ENCODE results near the gene SLC9A8. TPM values are rescaled to one million over a fixed set of nuclear protein-coding genes. Genes with fewer than 3 reads are reported as not detected.

The SLC9A8 gene
- total and polyA plus RNA-seq, 9 of the 15 experiments (the other 6 are each of a cell fraction or from before 2014, with no cell fraction given): 0.56 to 9.7 (median 5.0) TPM

DNA sequence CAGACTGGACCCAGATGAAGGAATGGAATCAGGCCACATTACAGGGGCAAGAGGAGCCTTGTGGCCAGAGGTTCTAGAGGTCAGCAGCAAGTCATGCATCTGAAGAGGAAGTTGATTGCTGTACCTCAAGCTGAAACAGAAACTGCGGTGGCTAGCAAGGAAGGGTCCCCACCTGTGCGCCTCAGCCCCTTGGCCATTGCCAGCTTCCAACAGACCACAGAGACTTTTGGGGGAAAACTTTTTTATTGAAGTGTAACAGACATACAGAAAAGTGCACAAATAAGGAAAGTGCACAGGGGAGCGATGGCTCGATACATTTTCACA, 26.8 kb upstream of the SLC9A8 start (continued):
- TF ChIP-seq, protein P1, sequence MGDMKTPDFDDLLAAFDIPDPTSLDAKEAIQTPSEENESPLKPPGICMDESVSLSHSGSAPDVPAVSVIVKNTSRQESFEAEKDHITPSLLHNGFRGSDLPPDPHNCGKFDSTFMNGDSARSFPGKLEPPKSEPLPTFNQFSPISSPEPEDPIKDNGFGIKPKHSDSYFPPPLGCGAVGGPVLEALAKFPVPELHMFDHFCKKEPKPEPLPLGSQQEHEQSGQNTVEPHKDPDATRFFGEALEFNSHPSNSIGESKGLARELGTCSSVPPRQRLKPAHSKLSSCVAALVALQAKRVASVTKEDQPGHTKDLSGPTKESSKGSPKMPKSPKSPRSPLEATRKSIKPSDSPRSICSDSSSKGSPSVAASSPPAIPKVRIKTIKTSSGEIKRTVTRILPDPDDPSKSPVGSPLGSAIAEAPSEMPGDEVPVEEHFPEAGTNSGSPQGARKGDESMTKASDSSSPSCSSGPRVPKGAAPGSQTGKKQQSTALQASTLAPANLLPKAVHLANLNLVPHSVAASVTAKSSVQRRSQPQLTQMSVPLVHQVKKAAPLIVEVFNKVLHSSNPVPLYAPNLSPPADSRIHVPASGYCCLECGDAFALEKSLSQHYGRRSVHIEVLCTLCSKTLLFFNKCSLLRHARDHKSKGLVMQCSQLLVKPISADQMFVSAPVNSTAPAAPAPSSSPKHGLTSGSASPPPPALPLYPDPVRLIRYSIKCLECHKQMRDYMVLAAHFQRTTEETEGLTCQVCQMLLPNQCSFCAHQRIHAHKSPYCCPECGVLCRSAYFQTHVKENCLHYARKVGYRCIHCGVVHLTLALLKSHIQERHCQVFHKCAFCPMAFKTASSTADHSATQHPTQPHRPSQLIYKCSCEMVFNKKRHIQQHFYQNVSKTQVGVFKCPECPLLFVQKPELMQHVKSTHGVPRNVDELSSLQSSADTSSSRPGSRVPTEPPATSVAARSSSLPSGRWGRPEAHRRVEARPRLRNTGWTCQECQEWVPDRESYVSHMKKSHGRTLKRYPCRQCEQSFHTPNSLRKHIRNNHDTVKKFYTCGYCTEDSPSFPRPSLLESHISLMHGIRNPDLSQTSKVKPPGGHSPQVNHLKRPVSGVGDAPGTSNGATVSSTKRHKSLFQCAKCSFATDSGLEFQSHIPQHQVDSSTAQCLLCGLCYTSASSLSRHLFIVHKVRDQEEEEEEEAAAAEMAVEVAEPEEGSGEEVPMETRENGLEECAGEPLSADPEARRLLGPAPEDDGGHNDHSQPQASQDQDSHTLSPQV (IDR thresholded peaks at IDR 0.05): peak; percentile 72
- TF ChIP-seq NONO (IDR thresholded peaks at IDR 0.05; ENCODE audit: low read depth in 2 of 2, low read length in 1 of 2): no peak
- TF ChIP-seq, protein P2, sequence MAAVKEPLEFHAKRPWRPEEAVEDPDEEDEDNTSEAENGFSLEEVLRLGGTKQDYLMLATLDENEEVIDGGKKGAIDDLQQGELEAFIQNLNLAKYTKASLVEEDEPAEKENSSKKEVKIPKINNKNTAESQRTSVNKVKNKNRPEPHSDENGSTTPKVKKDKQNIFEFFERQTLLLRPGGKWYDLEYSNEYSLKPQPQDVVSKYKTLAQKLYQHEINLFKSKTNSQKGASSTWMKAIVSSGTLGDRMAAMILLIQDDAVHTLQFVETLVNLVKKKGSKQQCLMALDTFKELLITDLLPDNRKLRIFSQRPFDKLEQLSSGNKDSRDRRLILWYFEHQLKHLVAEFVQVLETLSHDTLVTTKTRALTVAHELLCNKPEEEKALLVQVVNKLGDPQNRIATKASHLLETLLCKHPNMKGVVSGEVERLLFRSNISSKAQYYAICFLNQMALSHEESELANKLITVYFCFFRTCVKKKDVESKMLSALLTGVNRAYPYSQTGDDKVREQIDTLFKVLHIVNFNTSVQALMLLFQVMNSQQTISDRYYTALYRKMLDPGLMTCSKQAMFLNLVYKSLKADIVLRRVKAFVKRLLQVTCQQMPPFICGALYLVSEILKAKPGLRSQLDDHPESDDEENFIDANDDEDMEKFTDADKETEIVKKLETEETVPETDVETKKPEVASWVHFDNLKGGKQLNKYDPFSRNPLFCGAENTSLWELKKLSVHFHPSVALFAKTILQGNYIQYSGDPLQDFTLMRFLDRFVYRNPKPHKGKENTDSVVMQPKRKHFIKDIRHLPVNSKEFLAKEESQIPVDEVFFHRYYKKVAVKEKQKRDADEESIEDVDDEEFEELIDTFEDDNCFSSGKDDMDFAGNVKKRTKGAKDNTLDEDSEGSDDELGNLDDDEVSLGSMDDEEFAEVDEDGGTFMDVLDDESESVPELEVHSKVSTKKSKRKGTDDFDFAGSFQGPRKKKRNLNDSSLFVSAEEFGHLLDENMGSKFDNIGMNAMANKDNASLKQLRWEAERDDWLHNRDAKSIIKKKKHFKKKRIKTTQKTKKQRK (IDR thresholded peaks at IDR 0.05; ENCODE audit: borderline replicate concordance, low read depth, low read length): no peak
- no peak for TF ChIP-seq CAMTA2 (CRISPR knock-in tag; conservative IDR thresholded peaks at IDR 0.05)
- TF ChIP-seq, protein P3, sequence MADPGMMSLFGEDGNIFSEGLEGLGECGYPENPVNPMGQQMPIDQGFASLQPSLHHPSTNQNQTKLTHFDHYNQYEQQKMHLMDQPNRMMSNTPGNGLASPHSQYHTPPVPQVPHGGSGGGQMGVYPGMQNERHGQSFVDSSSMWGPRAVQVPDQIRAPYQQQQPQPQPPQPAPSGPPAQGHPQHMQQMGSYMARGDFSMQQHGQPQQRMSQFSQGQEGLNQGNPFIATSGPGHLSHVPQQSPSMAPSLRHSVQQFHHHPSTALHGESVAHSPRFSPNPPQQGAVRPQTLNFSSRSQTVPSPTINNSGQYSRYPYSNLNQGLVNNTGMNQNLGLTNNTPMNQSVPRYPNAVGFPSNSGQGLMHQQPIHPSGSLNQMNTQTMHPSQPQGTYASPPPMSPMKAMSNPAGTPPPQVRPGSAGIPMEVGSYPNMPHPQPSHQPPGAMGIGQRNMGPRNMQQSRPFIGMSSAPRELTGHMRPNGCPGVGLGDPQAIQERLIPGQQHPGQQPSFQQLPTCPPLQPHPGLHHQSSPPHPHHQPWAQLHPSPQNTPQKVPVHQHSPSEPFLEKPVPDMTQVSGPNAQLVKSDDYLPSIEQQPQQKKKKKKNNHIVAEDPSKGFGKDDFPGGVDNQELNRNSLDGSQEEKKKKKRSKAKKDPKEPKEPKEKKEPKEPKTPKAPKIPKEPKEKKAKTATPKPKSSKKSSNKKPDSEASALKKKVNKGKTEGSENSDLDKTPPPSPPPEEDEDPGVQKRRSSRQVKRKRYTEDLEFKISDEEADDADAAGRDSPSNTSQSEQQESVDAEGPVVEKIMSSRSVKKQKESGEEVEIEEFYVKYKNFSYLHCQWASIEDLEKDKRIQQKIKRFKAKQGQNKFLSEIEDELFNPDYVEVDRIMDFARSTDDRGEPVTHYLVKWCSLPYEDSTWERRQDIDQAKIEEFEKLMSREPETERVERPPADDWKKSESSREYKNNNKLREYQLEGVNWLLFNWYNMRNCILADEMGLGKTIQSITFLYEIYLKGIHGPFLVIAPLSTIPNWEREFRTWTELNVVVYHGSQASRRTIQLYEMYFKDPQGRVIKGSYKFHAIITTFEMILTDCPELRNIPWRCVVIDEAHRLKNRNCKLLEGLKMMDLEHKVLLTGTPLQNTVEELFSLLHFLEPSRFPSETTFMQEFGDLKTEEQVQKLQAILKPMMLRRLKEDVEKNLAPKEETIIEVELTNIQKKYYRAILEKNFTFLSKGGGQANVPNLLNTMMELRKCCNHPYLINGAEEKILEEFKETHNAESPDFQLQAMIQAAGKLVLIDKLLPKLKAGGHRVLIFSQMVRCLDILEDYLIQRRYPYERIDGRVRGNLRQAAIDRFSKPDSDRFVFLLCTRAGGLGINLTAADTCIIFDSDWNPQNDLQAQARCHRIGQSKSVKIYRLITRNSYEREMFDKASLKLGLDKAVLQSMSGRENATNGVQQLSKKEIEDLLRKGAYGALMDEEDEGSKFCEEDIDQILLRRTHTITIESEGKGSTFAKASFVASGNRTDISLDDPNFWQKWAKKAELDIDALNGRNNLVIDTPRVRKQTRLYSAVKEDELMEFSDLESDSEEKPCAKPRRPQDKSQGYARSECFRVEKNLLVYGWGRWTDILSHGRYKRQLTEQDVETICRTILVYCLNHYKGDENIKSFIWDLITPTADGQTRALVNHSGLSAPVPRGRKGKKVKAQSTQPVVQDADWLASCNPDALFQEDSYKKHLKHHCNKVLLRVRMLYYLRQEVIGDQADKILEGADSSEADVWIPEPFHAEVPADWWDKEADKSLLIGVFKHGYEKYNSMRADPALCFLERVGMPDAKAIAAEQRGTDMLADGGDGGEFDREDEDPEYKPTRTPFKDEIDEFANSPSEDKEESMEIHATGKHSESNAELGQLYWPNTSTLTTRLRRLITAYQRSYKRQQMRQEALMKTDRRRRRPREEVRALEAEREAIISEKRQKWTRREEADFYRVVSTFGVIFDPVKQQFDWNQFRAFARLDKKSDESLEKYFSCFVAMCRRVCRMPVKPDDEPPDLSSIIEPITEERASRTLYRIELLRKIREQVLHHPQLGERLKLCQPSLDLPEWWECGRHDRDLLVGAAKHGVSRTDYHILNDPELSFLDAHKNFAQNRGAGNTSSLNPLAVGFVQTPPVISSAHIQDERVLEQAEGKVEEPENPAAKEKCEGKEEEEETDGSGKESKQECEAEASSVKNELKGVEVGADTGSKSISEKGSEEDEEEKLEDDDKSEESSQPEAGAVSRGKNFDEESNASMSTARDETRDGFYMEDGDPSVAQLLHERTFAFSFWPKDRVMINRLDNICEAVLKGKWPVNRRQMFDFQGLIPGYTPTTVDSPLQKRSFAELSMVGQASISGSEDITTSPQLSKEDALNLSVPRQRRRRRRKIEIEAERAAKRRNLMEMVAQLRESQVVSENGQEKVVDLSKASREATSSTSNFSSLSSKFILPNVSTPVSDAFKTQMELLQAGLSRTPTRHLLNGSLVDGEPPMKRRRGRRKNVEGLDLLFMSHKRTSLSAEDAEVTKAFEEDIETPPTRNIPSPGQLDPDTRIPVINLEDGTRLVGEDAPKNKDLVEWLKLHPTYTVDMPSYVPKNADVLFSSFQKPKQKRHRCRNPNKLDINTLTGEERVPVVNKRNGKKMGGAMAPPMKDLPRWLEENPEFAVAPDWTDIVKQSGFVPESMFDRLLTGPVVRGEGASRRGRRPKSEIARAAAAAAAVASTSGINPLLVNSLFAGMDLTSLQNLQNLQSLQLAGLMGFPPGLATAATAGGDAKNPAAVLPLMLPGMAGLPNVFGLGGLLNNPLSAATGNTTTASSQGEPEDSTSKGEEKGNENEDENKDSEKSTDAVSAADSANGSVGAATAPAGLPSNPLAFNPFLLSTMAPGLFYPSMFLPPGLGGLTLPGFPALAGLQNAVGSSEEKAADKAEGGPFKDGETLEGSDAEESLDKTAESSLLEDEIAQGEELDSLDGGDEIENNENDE (IDR thresholded peaks at IDR 0.05; ENCODE audit: low read depth, low read length): no peak
- TF ChIP-seq NCOA2 (IDR thresholded peaks at IDR 0.05; ENCODE audit: partially characterized antibody in 2 of 2): no peak
- TF ChIP-seq ZNF347 (CRISPR knock-in tag; IDR thresholded peaks at IDR 0.05; ENCODE audit: low read depth): no peak
- 0 out of 2 replicates have a peak, but pooled peaks have one; percentile 41 for TF ChIP-seq ZNF766 (CRISPR knock-in tag; conservative IDR thresholded peaks at IDR 0.05)

Data from K562 (cell line).